Esophagus squamous epithelium (tissue), 5 donors: ENCODE data around the gene SMYD3. TPM values are rescaled to one million over a fixed set of nuclear protein-coding genes. Genes with fewer than 3 reads are reported as not detected.

ENCODE experiments used
- DNase-seq: peaks from one replicate; lab custom pipeline; 2025; lab: John Stamatoyannopoulos, UW
- H3K27ac ChIP-seq, 4 donors: fragments of 200-600 bp; sonication (generic); one replicate each; pipeline ENCODE4 v1.5.1; 2016 to 2019; ENCODE audit warnings: mild to moderate bottlenecking in 1 of 4
- H3K27me3 ChIP-seq, 4 donors: fragments of 200-600 bp; sonication (generic); 1 replicate in 3 of 4; 2 replicates in 1 of 4; pipeline versions ENCODE4 v1.5.1 to v1.6.0; 2017 to 2021; ENCODE audit warnings: antibody characterized with exemption in 1 of 4
- H3K36me3 ChIP-seq, 3 donors: fragments of 200-600 bp; sonication (generic); one replicate each; pipeline ENCODE4 v1.5.1; 2016 to 2019
- H3K4me1 ChIP-seq, 3 donors: fragments of 200-600 bp; sonication (generic); one replicate each; pipeline ENCODE4 v1.5.1; 2017 to 2019
- H3K4me3 ChIP-seq, 4 donors: fragments of 200-600 bp; sonication (generic); 1 replicate in 3 of 4; 2 replicates in 1 of 4; pipeline ENCODE4 v1.5.1; 2016 to 2019; ENCODE audit warnings: mild to moderate bottlenecking in 2 of 4, moderate library complexity in 1 of 4
- H3K9me3 ChIP-seq, 3 donors: fragments of 200-600 bp; sonication (generic); one replicate each; pipeline ENCODE4 v1.5.1; 2016 to 2019
- POLR2A ChIP-seq, 4 donors: fragments of 450-650 bp; IDR thresholded peaks; one replicate each; pipeline ENCODE4 v1.6.1; 2017; ENCODE audit warnings: antibody characterized with exemption in 4 of 4, mild to moderate bottlenecking in 4 of 4, moderate library complexity in 3 of 4
- WGBS, 2 donors: methylation state at CpG; one replicate each; pipeline ENCODE4 v1.1.5; 2018; 5-methylcytosine and 5-hydroxymethylcytosine counted together
- intact Hi-C: fragments of 100-400 bp; cut with DNase I; formaldehyde crosslinking; loops from one replicate; pipeline ENCODE4 v1.15.0; 2022
- total RNA-seq, 4 donors: library from RNA; depleted of rRNA; stranded (reverse); fragments of >200 nt; gene quantifications; one replicate each; pipeline ENCODE4 v1.1.0, GENCODE V29; 2016
- TF ChIP-seq, protein P1 (sequence below), 6 experiments: fragments of 450-650 bp in 4 of 6; fragments of 200-600 bp in 2 of 6; sonication (generic) in 2 of 6; IDR thresholded peaks; one replicate each; pipeline ENCODE4 v1.5.1; 2016 to 2019; ENCODE audit warnings: antibody characterized with exemption in 6 of 6, mild to moderate bottlenecking in 4 of 6, moderate library complexity in 4 of 6
- donor health status: DM: yes; HTN: yes; CAD: no.

SMYD3 gene
- total RNA-seq, 4 donors from 2014 or later, result 8.4 to 15.8 (median 11.5) TPM

DNA sequence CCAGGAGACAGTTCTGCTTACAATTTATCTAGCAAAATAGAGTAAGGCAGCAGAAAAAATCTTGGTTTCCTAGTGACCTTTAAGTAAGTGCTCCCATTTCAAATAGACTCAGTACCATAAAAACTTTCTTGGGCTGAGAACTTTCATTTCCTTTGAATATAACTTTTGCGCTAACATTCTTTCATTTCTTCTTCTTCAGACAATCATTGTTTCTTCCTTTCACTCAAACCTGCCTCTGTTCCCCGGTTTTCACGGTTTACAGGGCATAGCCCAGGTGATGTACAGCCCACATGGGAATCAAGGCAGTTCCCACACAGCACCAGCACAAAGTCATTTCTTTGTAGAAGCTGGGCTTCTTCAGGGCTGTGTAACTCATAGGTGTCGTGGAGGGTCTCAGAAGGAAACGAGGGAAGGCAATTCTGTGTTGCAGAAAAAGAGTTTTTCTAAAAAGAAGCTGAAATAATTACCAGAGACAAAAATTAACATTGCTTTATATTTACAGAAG lies 611.6 kb downstream of the SMYD3 start:
- 82 to 86% methylated on average over 3 to 5 of the region's 5 CpGs for WGBS, 2 donors
- no peaks in the 10 kb centered on the region for H3K27me3 ChIP-seq
- no peak for DNase-seq
- no peaks in the 10 kb centered on the region for H3K4me1 ChIP-seq
- intact Hi-C loops, result no loop called here
- no peaks in the 10 kb centered on the region for H3K36me3 ChIP-seq
- no peak overlapping the region for H3K27ac ChIP-seq
- TF ChIP-seq, protein P1, sequence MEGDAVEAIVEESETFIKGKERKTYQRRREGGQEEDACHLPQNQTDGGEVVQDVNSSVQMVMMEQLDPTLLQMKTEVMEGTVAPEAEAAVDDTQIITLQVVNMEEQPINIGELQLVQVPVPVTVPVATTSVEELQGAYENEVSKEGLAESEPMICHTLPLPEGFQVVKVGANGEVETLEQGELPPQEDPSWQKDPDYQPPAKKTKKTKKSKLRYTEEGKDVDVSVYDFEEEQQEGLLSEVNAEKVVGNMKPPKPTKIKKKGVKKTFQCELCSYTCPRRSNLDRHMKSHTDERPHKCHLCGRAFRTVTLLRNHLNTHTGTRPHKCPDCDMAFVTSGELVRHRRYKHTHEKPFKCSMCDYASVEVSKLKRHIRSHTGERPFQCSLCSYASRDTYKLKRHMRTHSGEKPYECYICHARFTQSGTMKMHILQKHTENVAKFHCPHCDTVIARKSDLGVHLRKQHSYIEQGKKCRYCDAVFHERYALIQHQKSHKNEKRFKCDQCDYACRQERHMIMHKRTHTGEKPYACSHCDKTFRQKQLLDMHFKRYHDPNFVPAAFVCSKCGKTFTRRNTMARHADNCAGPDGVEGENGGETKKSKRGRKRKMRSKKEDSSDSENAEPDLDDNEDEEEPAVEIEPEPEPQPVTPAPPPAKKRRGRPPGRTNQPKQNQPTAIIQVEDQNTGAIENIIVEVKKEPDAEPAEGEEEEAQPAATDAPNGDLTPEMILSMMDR (IDR thresholded peaks at IDR 0.05), result no peak
- no peak for TF ChIP-seq POLR2A (IDR thresholded peaks at IDR 0.05)
- no peak overlapping the region for H3K4me3 ChIP-seq
- no peaks in the 10 kb centered on the region for H3K9me3 ChIP-seq

DNA sequence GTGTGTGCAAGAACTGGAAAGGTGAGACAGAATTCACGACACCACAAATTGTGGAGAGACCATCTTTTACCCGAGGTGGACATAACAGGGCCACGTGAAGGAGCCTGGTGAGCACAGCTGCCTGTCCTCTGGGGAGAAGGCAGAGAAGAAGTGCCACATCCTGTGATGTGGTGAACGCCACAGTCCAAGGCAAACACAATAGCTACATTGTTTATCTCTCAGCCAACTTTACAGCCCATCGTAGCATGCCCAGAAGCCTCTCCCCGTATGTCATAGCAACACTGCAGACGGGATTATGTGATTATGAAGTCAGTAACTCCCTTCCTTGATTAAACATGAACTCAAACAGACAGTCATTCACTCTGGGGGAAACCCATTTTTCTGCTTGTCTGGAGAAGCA lies 612.2 kb downstream of the SMYD3 start:
- Histone ChIP-seq H3K4me3 (no peak overlapping the region), H3K27ac (no peak overlapping the region), H3K36me3 (no peaks in the 10 kb centered on the region), H3K27me3 (no peaks in the 10 kb centered on the region), H3K9me3 (no peaks in the 10 kb centered on the region), H3K4me1 (no peaks in the 10 kb centered on the region)
- WGBS, 2 donors, result 79 to 82% methylated on average over 6 to 7 of the region's 7 CpGs
- TF ChIP-seq, protein P1 (IDR thresholded peaks at IDR 0.05), result no peak
- no peak for TF ChIP-seq POLR2A (IDR thresholded peaks at IDR 0.05)
- no peak for DNase-seq
- intact Hi-C loops, result no loop called here

DNA sequence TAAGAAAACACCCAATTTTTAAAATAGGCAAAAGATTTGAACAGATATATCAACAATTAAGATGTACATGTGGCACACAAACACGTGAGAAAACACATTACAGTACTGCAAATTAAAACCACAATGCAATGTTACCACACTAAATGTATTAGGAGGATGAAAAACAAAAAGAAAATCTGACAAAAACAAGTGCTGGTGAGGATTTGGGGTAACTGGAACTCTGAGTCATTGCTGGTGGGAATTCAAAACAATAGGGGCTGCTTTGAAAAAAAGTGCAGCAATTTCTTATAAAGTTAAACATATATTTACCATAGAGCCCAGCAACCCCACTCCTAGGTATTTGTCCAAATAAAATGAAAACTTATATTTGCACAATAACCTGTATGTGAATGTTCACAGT lies 614.1 kb downstream of the SMYD3 start:
- H3K36me3 ChIP-seq, result no peaks in the 10 kb centered on the region
- no peaks in the 10 kb centered on the region for H3K27me3 ChIP-seq
- H3K4me3 ChIP-seq, result no peak overlapping the region
- no peak for DNase-seq
- no peaks in the 10 kb centered on the region for H3K9me3 ChIP-seq
- intact Hi-C loops, result no loop called here
- 76 to 85% methylated on average over 1 of the region's 1 CpG for WGBS, 2 donors
- TF ChIP-seq POLR2A (IDR thresholded peaks at IDR 0.05), result no peak
- TF ChIP-seq, protein P1 (IDR thresholded peaks at IDR 0.05), result no peak
- no peak overlapping the region for H3K27ac ChIP-seq
- H3K4me1 ChIP-seq, result no peaks in the 10 kb centered on the region

DNA sequence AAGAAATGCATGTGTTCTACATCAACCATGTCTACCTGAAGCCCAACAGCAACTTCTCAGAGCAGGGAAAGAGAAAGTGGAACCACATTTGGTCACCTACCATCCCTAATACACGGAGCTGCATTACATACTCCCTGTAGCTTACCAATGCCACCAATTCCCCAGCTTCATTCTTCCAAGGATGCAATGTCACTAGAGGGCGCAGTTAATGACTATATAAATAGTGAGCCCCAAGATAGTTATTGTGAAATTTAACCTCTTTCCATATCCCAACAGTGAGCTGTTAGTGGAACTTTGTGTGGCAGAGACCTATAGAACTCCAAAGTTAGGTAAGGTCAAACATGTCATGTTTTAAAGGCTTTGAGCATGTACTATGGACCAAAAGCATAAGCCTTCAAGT lies 618.3 kb downstream of the SMYD3 start:
- TF ChIP-seq POLR2A (IDR thresholded peaks at IDR 0.05), result no peak
- TF ChIP-seq, protein P1 (IDR thresholded peaks at IDR 0.05), result peak in 3 of 6 experiments; percentile 8 to 36 (median 35)
- DNase-seq, result no peak
- intact Hi-C loops, result no loop called here
- H3K27ac ChIP-seq, result no peak overlapping the region
- H3K36me3 ChIP-seq, result no peaks in the 10 kb centered on the region
- WGBS, 2 donors, result 69% methylated on average over 2 of the region's 2 CpGs
- H3K27me3 ChIP-seq, result no peaks in the 10 kb centered on the region
- H3K4me3 ChIP-seq, result no peak overlapping the region
- no peaks in the 10 kb centered on the region for H3K9me3 ChIP-seq
- H3K4me1 ChIP-seq, result no peaks in the 10 kb centered on the region

DNA sequence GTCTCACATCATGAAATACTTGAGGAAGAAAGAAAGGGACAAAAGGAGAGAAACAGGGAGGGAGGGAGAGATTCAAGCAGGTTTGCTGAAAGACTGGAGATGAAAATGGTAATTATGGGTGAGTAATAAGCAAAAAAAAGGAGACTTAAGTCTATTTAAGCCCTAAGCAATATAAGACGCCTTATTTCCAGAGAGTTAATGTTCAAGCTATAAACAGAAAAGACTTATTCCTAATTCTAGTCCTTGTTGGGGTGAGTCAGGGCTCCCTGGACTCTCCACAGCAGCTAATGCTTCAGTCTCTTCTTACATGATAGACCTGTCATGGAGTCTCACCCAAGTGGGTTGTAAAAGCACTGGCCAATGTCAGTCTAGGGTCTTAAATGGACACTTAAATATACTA lies 619.2 kb downstream of the SMYD3 start:
- Histone ChIP-seq H3K36me3 (no peaks in the 10 kb centered on the region), H3K4me3 (no peak overlapping the region), H3K9me3 (no peaks in the 10 kb centered on the region), H3K27me3 (no peaks in the 10 kb centered on the region), H3K27ac (no peak overlapping the region), H3K4me1 (no peaks in the 10 kb centered on the region)
- 70 to 83% methylated on average over 1 of the region's 1 CpG for WGBS, 2 donors
- TF ChIP-seq, protein P1 (IDR thresholded peaks at IDR 0.05), result no peak
- TF ChIP-seq POLR2A (IDR thresholded peaks at IDR 0.05), result no peak
- DNase-seq, result no peak
- intact Hi-C loops, result no loop called here
